Tibial nerve (tissue), 4 donors: ENCODE data around the gene PRKCZ.

Experiments
- EP300 ChIP-seq, 2 donors: sonication (generic); formaldehyde crosslinking; IDR thresholded peaks; one replicate each; pipeline ENCODE4 v1.6.1; 2017; ENCODE audit warnings: antibody characterized with exemption in 2 of 2, mild to moderate bottlenecking in 1 of 2
- POLR2A ChIP-seq, 2 donors: fragments of 450-650 bp; IDR thresholded peaks; one replicate each; pipeline ENCODE4 v1.6.1; 2017; ENCODE audit warnings: antibody characterized with exemption in 2 of 2, mild to moderate bottlenecking in 2 of 2, moderate library complexity in 2 of 2
- TF ChIP-seq, protein P1 (sequence below), 5 experiments: fragments of 200-600 bp in 3 of 5; fragments of 450-650 bp in 2 of 5; sonication (generic) in 3 of 5; IDR thresholded peaks; one replicate each; pipeline ENCODE4 v1.5.1; 2016 to 2019; ENCODE audit warnings: antibody characterized with exemption in 5 of 5, mild to moderate bottlenecking in 3 of 5, moderate library complexity in 2 of 5

DNA sequence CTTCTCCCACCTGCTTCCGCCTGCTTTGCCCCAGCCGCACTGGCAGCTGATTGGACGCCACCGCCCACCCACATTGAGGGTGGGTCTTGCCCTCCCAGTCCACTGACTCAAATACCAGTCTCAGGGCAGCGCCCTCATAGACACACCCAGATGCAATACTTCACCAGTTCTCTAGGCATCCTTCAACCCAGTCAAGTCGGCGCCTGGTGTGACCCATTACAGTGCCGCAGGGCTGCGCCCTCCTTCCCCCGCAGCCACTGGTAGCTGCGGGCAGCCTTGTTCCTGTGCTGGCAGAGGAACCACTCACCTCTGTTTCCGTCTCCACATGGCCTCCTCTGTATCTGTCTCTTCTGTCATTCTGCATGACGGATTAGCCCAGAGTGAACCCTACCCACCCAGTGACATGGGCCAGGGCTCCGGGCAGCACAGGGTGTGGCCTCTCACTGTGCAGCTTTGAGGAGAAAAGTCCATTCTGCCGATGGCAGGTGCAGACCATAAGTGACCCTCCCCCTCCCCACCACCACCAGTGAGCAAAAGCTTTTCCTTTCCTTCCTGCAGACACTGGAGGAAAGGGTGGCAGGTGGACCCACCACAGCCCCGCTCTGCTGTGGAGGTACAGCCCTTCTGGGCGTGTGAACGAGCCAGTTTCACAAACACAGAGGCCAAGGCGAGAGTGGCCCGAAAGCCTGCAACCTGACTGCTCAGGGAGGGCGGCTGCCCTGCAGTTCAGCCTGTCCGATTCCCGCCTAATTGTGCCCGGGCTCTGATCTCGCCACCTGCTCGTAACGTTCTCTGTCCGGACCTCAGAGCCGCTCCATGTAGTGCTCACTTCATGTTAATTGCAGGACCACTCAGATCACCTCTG, 87.3 kb downstream of the PRKCZ start:
- TF ChIP-seq, protein P1, sequence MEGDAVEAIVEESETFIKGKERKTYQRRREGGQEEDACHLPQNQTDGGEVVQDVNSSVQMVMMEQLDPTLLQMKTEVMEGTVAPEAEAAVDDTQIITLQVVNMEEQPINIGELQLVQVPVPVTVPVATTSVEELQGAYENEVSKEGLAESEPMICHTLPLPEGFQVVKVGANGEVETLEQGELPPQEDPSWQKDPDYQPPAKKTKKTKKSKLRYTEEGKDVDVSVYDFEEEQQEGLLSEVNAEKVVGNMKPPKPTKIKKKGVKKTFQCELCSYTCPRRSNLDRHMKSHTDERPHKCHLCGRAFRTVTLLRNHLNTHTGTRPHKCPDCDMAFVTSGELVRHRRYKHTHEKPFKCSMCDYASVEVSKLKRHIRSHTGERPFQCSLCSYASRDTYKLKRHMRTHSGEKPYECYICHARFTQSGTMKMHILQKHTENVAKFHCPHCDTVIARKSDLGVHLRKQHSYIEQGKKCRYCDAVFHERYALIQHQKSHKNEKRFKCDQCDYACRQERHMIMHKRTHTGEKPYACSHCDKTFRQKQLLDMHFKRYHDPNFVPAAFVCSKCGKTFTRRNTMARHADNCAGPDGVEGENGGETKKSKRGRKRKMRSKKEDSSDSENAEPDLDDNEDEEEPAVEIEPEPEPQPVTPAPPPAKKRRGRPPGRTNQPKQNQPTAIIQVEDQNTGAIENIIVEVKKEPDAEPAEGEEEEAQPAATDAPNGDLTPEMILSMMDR (IDR thresholded peaks at IDR 0.05) = no peak
- TF ChIP-seq POLR2A (IDR thresholded peaks at IDR 0.05) (no peak), EP300 (IDR thresholded peaks at IDR 0.05) (no peak)
